ENCODE measurements around the gene DNAH14. TPM values are rescaled to one million over a fixed set of nuclear protein-coding genes. Genes with fewer than 3 reads are reported as not detected.

The DNAH14 gene
- total and polyA plus RNA-seq, 2 of the 8 experiments (the other 6 are each of a cell fraction or from before 2014, with no cell fraction given): 8.4 to 40.7 TPM

DNA sequence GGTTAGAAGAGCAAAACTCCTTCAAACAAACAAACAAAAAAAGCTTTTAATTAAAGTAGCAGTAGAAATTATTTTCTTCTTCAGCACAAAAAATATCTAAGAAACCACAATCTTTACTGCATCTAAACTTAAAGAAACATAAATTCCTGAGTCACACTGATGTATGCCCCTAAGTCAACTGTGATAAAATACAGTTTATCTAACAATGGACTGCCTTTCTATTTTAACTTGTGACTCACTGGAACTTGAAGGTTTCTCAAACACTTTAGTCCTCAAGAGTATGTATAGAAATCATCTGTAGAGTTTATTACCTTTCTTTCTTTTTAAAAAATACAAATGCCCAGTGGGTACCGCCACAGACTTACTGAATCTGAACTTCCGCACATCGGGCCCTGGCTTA lies 412.2 kb downstream of the DNAH14 start:
- no peaks in the 10 kb centered on the region for H3K79me2 ChIP-seq (ENCODE audit: control insufficient read depth in 1 of 2, insufficient read depth in 2 of 2, low read length in 2 of 2)
- CTCF ChIA-PET (ENCODE audit: partially characterized antibody): interaction anchor here (1.8 kb wide), 1 partner anchor 23 kb away, joined by 6 read pairs; no protein-coding TSS in a partner anchor

More for the DNA sequence above, 412.2 kb downstream of the DNAH14 start:
- Histone ChIP-seq H4K91ac (replicated peaks; ENCODE audit: insufficient read length, low read length) (no peak overlapping the region), H4K5ac (ENCODE audit: insufficient read length, low read depth, low read length) (no peak overlapping the region), H3K27me3 (replicated peaks in 1 of 4; ENCODE audit: control insufficient read depth in 3 of 4, extremely low read depth in 1 of 4, insufficient read depth in 3 of 4, low read length in 3 of 4) (no peaks in the 10 kb centered on the region), H3K23me2 (ENCODE audit: low read depth, low read length) (no peaks in the 10 kb centered on the region), H3K4me1 (replicated peaks in 1 of 4; ENCODE audit: control insufficient read depth in 3 of 4, insufficient read depth in 4 of 4, low read length in 3 of 4) (no peaks in the 10 kb centered on the region), H3K4ac (replicated peaks; ENCODE audit: insufficient read length, low read depth, low read length) (no peak overlapping the region), H2AFZ (ENCODE audit: low read length) (no peak overlapping the region), H3K9me3 (ENCODE audit: insufficient read depth in 2 of 2, low read depth in 1 of 2, low read length in 1 of 2) (no peaks in the 10 kb centered on the region), H3K36me3 (ENCODE audit: control insufficient read depth in 2 of 4, insufficient read depth in 4 of 4, low read length in 3 of 4) (no peaks in the 10 kb centered on the region), H2BK5ac (ENCODE audit: low read depth, low read length) (no peak overlapping the region), H3K79me1 (ENCODE audit: low read depth, low read length) (no peaks in the 10 kb centered on the region), H2BK12ac (ENCODE audit: low read depth, low read length) (no peak overlapping the region), H2AK5ac (ENCODE audit: low read depth, low read length) (no peak overlapping the region), H3K4me2 (ENCODE audit: insufficient read depth in 1 of 2, low read depth in 2 of 2, low read length in 2 of 2) (no peak overlapping the region), H4K8ac (ENCODE audit: extremely low read depth, insufficient read depth, low read length) (no peak overlapping the region), H3K14ac (ENCODE audit: insufficient read length) (no peak overlapping the region), H4K20me1 (replicated peaks in 1 of 2; ENCODE audit: control insufficient read depth in 1 of 2, insufficient read depth in 2 of 2, low read length in 2 of 2) (no peaks in the 10 kb centered on the region), H3K4me3 (ENCODE audit: extremely low read depth in 1 of 4, insufficient read depth in 2 of 4, low read depth in 3 of 4, low read length in 4 of 4) (no peak overlapping the region), H3K9ac (replicated peaks in 1 of 4; ENCODE audit: extremely low read depth in 1 of 4, low read depth in 3 of 4, low read length in 3 of 4) (no peak overlapping the region), H3K56ac (replicated peaks; ENCODE audit: insufficient read length, low read depth, low read length) (no peak overlapping the region), H3K23ac (ENCODE audit: insufficient read length) (no peak overlapping the region), H2BK15ac (ENCODE audit: low read length) (no peak overlapping the region), H3K18ac (ENCODE audit: extremely low read depth, low read length) (no peak overlapping the region), H2BK120ac (replicated peaks; ENCODE audit: low read depth, low read length) (no peak overlapping the region), H2BK20ac (ENCODE audit: low read length) (no peak overlapping the region), H3K27ac (ENCODE audit: low read depth, low read length) (no peak overlapping the region)
- DNase-seq (ENCODE audit: low read depth in 1 of 2, low spot score in 2 of 2) (no peak), FAIRE-seq (no peak)
- no peak for TF ChIP-seq FOSL1 (IDR thresholded peaks at IDR 0.05; ENCODE audit: insufficient read depth, low read depth, low read length)
- no peak for TF ChIP-seq POLR2AphosphoS5 (IDR thresholded peaks at IDR 0.05; ENCODE audit: low read depth, low read length)
- TF ChIP-seq SIX5 (IDR thresholded peaks at IDR 0.05; ENCODE audit: low read depth, low read length): no peak
- TF ChIP-seq EP300 (IDR thresholded peaks at IDR 0.05; ENCODE audit: borderline replicate concordance in 1 of 2, low read depth in 2 of 2, low read length in 2 of 2): no peak
- no peak for TF ChIP-seq NANOG (IDR thresholded peaks at IDR 0.05; ENCODE audit: insufficient read depth, low read depth, low read length, poor library complexity, severe bottlenecking)
- TF ChIP-seq CBX8 (IDR thresholded peaks at IDR 0.05; ENCODE audit: borderline replicate concordance, low read depth, low read length): no peak
- no peak for TF ChIP-seq EZH2 (IDR thresholded peaks at IDR 0.05; ENCODE audit: low read depth, low read length, severe bottlenecking)
- TF ChIP-seq RXRA (IDR thresholded peaks at IDR 0.05; ENCODE audit: insufficient read depth, low read depth, low read length): no peak
- TF ChIP-seq POU5F1 (IDR thresholded peaks at IDR 0.05; ENCODE audit: low read depth, low read length): no peak
- POLR2A ChIA-PET (ENCODE audit: partially characterized antibody): no interaction called here
- WGBS, 2 experiments (ENCODE audit: extremely low coverage in 1 of 2, insufficient coverage in 1 of 2, insufficient read length in 1 of 2, insufficient replicate concordance in 2 of 2, low coverage in 1 of 2, low lambda C conversion rate in 2 of 2, missing lambda C conversion rate in 1 of 2): 98% methylated on average over 3 of the region's 3 CpGs; no CpG with 5 or more reads in 1 of the 2 experiments

Measured in H1 (cell line).